ENCODE measurements around the gene PGM5.

PGM5 gene

GRCh38 chr9:68577774-68578591, 221.6 kb downstream of the PGM5 start:
- no peak for TF ChIP-seq CTCF (IDR thresholded peaks at IDR 0.05; ENCODE audit: low read depth, low read length)

More at GRCh38 chr9:68577774-68578591, 221.6 kb downstream of the PGM5 start:
- no peak overlapping the region for H3K4me3 ChIP-seq (ENCODE audit: low read depth, low read length)
